Esophagus muscularis mucosa (tissue), 4 donors: ENCODE results near the gene TM4SF5. TPM values are rescaled to one million over a fixed set of nuclear protein-coding genes. Genes with fewer than 3 reads are reported as not detected.

Source experiments
- DNase-seq: peaks from one replicate; pipeline ENCODE4 v3.0.0-alpha.2; 2017; ENCODE audit errors: extremely low spot score
- H3K27ac ChIP-seq, 4 donors: fragments of 200-600 bp; sonication (generic); replicated peaks in 1 of 4; 1 replicate in 3 of 4; 2 replicates in 1 of 4; pipeline ENCODE4 v1.5.1; 2016 to 2019; ENCODE audit warnings: mild to moderate bottlenecking in 1 of 4
- H3K27me3 ChIP-seq, 4 donors: fragments of 200-600 bp; sonication (generic); one replicate each; pipeline versions ENCODE4 v1.5.1 to v1.6.0; 2016 to 2019
- H3K36me3 ChIP-seq, 4 donors: fragments of 200-600 bp; sonication (generic); one replicate each; pipeline ENCODE4 v1.5.1; 2016 to 2019
- H3K4me1 ChIP-seq, 4 donors: fragments of 200-600 bp; sonication (generic); one replicate each; pipeline ENCODE4 v1.5.1; 2016 to 2019
- H3K4me3 ChIP-seq, 4 donors: fragments of 200-600 bp; sonication (generic); 1 replicate in 2 of 4; 2 replicates in 2 of 4; pipeline ENCODE4 v1.5.1; 2016 to 2019; ENCODE audit warnings: mild to moderate bottlenecking in 4 of 4, moderate library complexity in 1 of 4
- H3K9me3 ChIP-seq, 4 donors: fragments of 200-600 bp; sonication (generic); 1 replicate in 3 of 4; 2 replicates in 1 of 4; pipeline ENCODE4 v1.5.1; 2016 to 2019
- CTCF ChIP-seq, 3 experiments: fragments of 200-600 bp in 2 of 3; fragments of 450-650 bp in 1 of 3; sonication (generic) in 2 of 3; IDR thresholded peaks; one replicate each; pipeline ENCODE4 v1.5.1; 2017 to 2019; ENCODE audit warnings: antibody characterized with exemption in 3 of 3, mild to moderate bottlenecking in 2 of 3, moderate library complexity in 1 of 3
- EP300 ChIP-seq: sonication (generic); formaldehyde crosslinking; IDR thresholded peaks from one replicate; pipeline ENCODE4 v1.6.1; 2017; ENCODE audit warnings: antibody characterized with exemption
- POLR2A ChIP-seq: fragments of 450-650 bp; IDR thresholded peaks from one replicate; pipeline ENCODE4 v1.6.1; 2017; ENCODE audit warnings: antibody characterized with exemption, moderate library complexity, mild to moderate bottlenecking, low read depth
- POLR2AphosphoS5 ChIP-seq, 2 donors: sonication (generic); formaldehyde crosslinking; IDR thresholded peaks; one replicate each; pipeline ENCODE4 v1.6.1; 2017; ENCODE audit warnings: antibody characterized with exemption in 2 of 2
- WGBS: methylation state at CpG from one replicate; pipeline ENCODE4 v1.1.5; 2018; 5-methylcytosine and 5-hydroxymethylcytosine counted together
- intact Hi-C: fragments of 100-400 bp; cut with DNase I; formaldehyde crosslinking; loops from one replicate; pipeline ENCODE4 v1.15.1; 2023
- total RNA-seq, 4 donors: library from RNA; depleted of rRNA; stranded (reverse); fragments of >200 nt; gene quantifications; one replicate each; pipeline versions ENCODE4 v1.1.0 to v1.2.1, GENCODE V29; 2016

The TM4SF5 gene
- total RNA-seq, 4 donors from 2014 or later: not detected

GRCh38 chr17:4810696-4811290 is 39.1 kb downstream of the TM4SF5 start:
- Histone ChIP-seq H3K4me3 (no peak overlapping the region), H3K27me3 (no peaks in the 10 kb centered on the region), H3K4me1 (peaks cover 10 to 26% (median 22%) of the 10 kb centered on the region in 4 donors), H3K27ac (no peak overlapping the region), H3K36me3 (peaks cover 12 to 46% (median 24%) of the 10 kb centered on the region in 4 donors), H3K9me3 (no peaks in the 10 kb centered on the region)
- WGBS: 79% methylated on average over 13 of the region's 13 CpGs
- intact Hi-C loops: no loop called here
- TF ChIP-seq POLR2AphosphoS5 (IDR thresholded peaks at IDR 0.05): no peak
- TF ChIP-seq EP300: no peak
- TF ChIP-seq CTCF (IDR thresholded peaks at IDR 0.05): no peak
- no peak for TF ChIP-seq POLR2A
- no peak for DNase-seq

DNA sequence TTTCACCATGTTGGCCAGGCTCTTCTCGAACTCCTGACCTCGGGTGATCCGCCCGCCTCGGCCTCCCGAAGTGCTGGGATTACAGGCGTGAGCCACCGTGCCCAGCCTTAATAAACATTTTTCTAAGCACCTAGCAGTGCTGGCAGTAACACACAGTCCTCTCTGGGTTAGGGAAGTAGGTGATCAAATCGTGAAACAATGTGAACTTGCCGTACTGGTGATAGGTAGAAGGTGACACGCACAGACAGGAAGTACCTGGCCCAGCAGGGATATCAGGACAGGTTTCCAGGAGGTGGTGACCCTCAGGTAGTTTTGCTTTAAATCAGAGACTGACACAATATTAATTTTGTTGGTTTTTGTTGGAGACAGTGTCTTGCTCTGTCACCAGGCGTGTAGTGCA is 39.8 kb downstream of the TM4SF5 start:
- peaks cover 10 to 20% (median 16%) of the 10 kb centered on the region in 4 donors for H3K4me1 ChIP-seq
- TF ChIP-seq POLR2A: no peak
- TF ChIP-seq POLR2AphosphoS5 (IDR thresholded peaks at IDR 0.05): no peak
- TF ChIP-seq CTCF (IDR thresholded peaks at IDR 0.05): no peak
- TF ChIP-seq EP300: no peak
- no peaks in the 10 kb centered on the region for H3K27me3 ChIP-seq
- intact Hi-C loops: no loop called here
- peaks cover 17 to 53% (median 30%) of the 10 kb centered on the region in 4 donors for H3K36me3 ChIP-seq
- H3K27ac ChIP-seq: no peak overlapping the region
- no peak overlapping the region for H3K4me3 ChIP-seq
- no peak for DNase-seq
- no peaks in the 10 kb centered on the region for H3K9me3 ChIP-seq
- WGBS: 93% methylated on average over 12 of the region's 12 CpGs

- WGBS: 95% methylated on average over 7 of the region's 7 CpGs
- Histone ChIP-seq H3K36me3 (peaks cover 25 to 65% (median 41%) of the 10 kb centered on the region in 4 donors), H3K27me3 (no peaks in the 10 kb centered on the region), H3K27ac (no peak overlapping the region), H3K4me1 (peaks cover 10 to 14% (median 11%) of the 10 kb centered on the region in 4 donors), H3K4me3 (no peak overlapping the region), H3K9me3 (no peaks in the 10 kb centered on the region)
- intact Hi-C loops: no loop called here
- DNase-seq: no peak
- TF ChIP-seq EP300 (no peak), POLR2A (no peak), POLR2AphosphoS5 (IDR thresholded peaks at IDR 0.05) (no peak)
These were observed 41.0 kb downstream of the TM4SF5 start for GRCh38 chr17:4812690-4813089.

GRCh38 chr17:4815043-4815675 is 43.5 kb downstream of the TM4SF5 start:
- TF ChIP-seq POLR2A (no peak), EP300 (no peak), CTCF (IDR thresholded peaks at IDR 0.05) (no peak), POLR2AphosphoS5 (IDR thresholded peaks at IDR 0.05) (no peak)
- 92% methylated on average over 7 of the region's 7 CpGs for WGBS

GRCh38 chr17:4816826-4817225 is 45.1 kb downstream of the TM4SF5 start:
- no peak for TF ChIP-seq POLR2AphosphoS5 (IDR thresholded peaks at IDR 0.05)
- no peak for TF ChIP-seq CTCF (IDR thresholded peaks at IDR 0.05)
- TF ChIP-seq EP300: no peak
- no peak for TF ChIP-seq POLR2A
- no peak overlapping the region for H3K27ac ChIP-seq
- 98% methylated on average over 13 of the region's 13 CpGs for WGBS
- H3K4me3 ChIP-seq: no peak overlapping the region
- no peaks in the 10 kb centered on the region for H3K4me1 ChIP-seq
- H3K9me3 ChIP-seq: no peaks in the 10 kb centered on the region
- peaks cover 16 to 77% (median 56%) of the 10 kb centered on the region in 4 donors for H3K36me3 ChIP-seq
- intact Hi-C loops: no loop called here
- no peak for DNase-seq
- H3K27me3 ChIP-seq: no peaks in the 10 kb centered on the region

More at GRCh38 chr17:4815043-4815675, 43.5 kb downstream of the TM4SF5 start:
- Histone ChIP-seq H3K27ac (no peak overlapping the region), H3K4me3 (no peak overlapping the region), H3K4me1 (no peaks in the 10 kb centered on the region), H3K9me3 (no peaks in the 10 kb centered on the region), H3K27me3 (no peaks in the 10 kb centered on the region), H3K36me3 (peaks cover 17 to 75% (median 51%) of the 10 kb centered on the region in 4 donors)
- intact Hi-C loops: no loop called here
- DNase-seq: no peak
